GM19239 (cell line): ENCODE data around the gene RCAN3.
"Not testable (repeated sequence)": the region's sequence is repeated elsewhere in the genome, so short reads cannot be mapped to it uniquely, and the experiment has no call there.

ENCODE experiments used
- DNase-seq: peaks from one replicate; pipeline ENCODE4 v3.0.0; 2011; ENCODE audit warnings: low spot score; ENCODE audit not compliant: insufficient read length
- FAIRE-seq: peaks from 2 replicates; lab custom pipeline; 2011; peaks lifted over from hg19 to GRCh38; lab: Jason Lieb, UNC

Gene RCAN3

DNA sequence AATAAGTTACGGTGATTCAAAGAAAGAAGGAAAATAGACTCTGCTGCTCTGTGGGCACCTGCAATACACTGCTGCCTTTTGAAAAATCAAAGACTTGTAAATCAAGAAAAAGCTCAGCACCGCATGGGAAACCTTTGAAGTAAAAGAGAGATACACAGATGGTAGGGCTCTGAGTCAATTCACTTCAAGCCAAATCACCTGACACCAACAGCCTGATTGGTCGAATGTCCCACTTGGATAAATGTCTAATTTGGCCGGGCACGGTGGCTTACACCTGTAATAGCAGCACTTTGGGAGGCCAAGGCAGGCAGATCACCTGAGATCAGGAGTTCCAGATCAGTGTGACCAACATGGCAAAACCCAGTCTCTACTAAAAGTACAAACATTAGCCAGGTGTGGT, 19.2 kb upstream of the RCAN3 start:
- DNase-seq (no peak), FAIRE-seq (no peak)

DNA sequence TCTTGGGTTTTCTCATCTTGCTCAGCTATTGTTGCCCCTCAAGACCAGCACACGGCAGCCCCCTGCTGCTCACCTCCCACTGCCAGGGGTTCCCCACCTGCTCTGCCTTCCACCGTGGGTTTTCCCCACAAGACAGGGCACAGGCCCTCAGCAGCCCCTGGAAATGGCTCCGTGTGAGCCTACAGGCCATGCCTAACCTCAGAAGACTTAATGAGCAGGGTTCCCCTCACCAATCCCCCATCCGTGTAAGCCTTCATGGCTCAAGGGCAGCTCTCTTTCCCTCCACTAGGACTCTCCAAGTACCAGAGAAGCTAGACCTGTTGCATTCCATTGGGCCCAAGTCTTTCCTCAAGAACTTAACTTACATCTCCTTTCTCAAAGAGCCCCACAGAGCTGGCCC, 18.4 kb upstream of the RCAN3 start:
- no peak for DNase-seq
- FAIRE-seq: no peak

DNA sequence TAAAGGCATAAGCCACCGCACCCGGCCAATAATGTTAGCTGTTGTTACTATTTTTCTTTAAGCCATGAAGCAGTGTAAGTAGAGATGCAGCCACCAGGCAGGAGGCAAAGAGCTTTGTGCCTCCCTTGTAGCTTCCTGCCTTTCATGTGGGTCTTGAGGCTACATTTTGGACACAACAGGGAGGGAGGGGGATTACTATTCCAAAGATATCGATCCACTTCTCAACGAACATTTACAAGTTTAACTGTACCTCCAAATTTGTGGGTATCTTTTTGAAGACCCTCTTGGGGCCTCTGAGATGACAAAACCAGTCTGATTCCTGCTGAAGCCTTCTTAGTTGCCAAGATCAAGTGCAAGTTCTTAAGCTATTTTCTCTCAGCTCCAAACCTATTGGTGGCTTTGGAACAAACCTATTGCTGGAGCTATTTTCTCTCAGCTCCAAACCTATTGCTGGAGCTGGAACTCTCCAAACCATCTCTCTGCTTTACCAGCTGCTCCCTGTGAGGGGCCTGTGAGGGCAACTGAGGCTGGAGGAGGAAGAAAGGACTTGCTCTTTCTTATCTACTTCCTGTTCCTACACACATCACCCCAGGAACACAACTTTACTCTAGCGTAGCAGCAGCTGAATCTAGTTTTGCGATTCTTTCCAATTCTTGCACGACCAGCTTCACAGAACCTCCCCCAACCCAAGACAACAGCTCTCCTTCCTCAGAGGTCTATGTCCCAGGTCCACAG, 16.1 kb upstream of the RCAN3 start:
- FAIRE-seq (no peak), DNase-seq (no peak)

DNA sequence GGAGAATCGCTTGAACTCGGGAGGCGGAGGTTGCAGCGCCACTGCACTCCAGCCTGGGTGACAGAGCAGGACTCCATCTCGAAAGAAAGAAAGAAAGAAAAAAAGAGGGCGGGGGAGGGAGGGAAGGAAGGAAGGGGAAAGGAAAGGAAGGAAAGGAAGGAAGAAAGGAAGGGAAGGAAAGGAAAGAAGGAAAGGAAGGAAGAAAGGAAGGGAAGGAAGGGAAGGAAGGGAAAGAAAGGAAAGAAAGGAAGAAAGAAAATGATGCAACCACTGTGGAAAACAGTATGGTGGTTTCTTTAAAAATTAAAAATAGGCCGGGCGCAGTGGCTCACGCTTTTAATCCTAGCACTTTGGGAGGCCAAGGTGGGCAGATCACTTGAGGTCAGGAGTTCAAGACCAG, 15.2 kb upstream of the RCAN3 start:
- DNase-seq (no peak), FAIRE-seq (no peak)

DNA sequence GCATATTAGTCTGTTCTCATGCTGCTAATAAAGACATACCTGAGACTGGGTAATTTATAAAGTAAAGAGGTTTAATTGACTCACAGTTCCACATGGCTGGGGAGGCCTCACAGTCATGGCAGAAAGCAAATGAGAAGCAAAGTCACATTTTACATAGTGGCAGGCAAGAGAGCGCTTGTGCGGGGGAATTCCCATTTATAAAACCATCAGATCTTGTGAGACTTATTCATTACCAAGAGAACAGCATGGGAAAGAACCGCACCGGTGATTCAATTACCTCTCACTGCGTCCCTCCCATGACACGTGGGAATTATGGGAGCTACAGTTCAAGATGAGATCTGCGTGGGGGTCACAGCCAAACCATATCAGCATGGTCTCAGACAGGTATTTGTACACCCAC, 14.5 kb upstream of the RCAN3 start:
- DNase-seq, FAIRE-seq: not testable (repeated sequence)

DNA sequence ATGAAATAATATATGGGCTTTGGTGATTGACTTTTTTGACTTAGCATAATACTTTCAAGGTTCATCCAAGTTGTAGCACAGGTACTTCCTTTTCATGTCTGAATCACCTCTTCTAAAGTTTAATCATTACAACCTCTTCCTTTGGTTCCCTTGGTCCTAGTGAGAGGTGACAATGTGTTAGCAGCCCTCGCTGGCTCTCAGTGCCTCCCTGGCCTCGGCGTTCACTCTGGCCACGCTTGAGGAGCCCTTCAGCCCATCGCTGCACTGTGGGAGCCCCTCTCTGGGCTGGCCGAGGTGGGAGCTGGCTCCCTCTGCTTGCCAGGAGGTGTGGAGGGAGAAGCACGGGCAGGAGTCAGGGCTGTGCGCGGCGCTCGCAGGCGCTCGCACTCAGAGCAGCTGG, 13.0 kb upstream of the RCAN3 start:
- DNase-seq: no peak
- FAIRE-seq: no peak

DNA sequence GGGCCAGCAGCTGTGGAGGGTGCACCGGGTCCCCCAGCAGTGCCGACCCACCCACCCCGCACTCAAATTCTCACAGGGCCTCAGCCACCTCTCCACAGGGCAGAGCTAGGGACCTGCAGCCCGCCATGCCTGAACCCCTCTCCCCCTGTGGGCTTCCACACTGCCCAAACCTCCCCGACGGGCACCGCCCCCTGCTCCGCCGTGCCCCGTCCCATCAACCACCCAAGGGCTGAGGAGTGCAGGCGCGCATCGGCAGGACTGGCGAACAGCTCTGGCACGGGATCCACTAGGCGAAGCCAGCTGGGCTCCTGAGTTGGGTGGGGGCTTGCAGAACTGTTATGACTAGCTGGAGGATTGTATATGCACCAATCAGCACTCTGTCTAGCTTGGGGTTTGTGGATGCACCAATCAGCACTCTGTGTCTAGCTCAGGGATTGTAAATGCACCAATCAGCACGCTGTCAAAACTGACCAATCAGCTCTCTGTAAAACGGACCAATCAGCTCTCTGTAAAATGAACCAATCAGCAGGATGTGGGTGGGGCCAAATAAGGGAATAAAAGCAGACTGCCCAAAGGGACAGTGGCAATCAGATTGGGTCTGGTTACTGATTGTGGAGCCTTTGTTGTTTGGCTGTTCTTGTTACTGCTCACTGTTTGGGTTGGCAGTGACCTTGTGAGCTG, 12.4 kb upstream of the RCAN3 start:
- no peak for DNase-seq
- no peak for FAIRE-seq

DNA sequence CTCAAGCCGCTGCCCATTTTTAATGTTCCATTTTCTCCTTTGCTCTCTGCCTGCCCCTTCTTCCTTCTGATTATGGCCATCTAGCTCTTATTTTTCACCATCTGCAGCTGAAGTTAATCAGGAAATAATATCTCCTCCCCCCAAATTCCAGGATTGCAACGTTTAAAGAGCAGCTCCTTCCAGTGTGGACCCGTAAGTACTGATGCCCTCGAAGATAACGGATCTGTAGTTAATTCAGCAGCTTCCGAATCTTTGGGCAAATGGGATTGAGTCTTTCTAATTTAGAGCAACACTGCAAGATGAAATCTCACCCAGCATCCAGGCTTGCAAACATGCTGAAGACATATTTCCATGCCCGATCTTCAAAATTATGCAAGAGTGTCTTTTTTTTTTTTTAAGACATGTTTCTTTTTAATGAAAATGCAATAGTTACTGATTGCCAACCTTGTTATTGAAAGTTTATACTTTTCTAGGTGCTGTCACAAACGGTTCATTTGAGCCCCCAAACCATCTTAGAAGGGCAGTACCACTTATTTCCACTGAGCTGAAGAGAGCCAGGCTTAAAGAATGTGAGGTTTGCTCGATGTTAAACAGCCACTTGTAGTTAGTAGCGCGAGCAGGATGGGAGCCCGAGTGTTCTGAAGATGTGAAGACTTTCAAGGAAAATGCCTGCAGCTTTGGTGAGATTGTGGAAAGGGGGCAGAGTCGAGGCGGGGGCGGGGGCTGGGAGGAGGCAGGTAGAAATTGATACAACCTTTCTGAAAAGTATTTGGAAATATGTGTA, 10.9 kb upstream of the RCAN3 start:
- DNase-seq (no peak), FAIRE-seq (no peak)

DNA sequence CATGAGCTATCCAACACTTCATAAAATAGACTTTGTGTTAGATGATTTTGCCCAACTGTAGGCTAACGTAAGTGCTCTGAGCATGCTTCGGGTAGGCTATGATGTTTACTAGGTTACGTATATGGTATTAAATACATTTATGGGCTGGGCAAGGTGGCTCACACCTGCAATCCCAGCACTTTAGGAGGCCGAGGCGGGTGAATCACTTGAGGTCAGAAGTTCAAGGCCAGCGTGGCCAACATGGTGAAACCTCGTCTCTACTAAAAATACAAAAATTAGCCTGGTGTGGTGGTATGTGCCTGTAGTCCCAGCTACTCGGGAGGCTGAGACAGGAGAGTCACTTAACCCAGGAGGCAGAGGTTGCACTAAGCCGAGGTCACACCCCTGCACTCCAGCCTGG, 9.7 kb upstream of the RCAN3 start:
- FAIRE-seq, DNase-seq: not testable (repeated sequence)

DNA sequence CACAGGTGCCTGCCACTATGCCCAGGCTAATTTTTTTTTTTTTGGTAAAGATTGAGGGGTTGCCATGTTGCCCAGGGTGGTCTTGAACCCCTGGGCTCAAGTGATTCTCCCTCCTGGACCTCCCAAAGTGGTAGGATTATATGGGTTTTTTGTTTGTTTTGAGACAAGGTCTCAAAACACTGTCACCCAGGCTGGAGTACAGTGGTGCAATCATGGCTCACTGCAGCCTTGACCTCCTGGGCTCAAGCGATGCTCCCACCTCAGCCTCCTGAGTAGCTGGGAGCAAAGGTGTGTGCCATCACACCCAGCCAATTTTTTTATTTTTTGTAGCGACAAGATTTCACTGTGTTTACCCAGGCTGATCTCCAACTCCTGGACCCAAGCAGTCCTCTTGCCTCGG, 8.9 kb upstream of the RCAN3 start:
- no peak for DNase-seq

DNA sequence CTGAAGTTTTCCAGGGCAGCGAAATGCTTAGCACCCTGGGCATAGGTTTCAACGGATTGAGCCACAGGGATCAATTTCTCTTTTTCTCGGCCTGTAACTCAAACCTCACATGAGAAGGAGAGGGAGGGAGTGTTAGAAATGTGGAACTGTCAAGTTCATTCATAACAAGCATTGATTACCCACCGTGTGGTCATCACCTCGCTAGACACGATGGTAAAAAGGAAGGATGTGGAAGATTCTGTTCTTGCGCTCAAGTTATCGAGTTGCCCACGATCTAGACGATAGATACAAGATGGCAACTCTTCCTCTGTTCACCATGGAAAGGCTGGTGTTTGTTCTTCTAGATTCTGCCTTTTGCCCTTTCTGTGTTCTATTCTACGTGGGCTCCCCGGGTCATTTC, 4.0 kb upstream of the RCAN3 start:
- FAIRE-seq (no peak), DNase-seq (no peak)

More for the DNA sequence above, 8.9 kb upstream of the RCAN3 start:
- FAIRE-seq: no peak

DNA sequence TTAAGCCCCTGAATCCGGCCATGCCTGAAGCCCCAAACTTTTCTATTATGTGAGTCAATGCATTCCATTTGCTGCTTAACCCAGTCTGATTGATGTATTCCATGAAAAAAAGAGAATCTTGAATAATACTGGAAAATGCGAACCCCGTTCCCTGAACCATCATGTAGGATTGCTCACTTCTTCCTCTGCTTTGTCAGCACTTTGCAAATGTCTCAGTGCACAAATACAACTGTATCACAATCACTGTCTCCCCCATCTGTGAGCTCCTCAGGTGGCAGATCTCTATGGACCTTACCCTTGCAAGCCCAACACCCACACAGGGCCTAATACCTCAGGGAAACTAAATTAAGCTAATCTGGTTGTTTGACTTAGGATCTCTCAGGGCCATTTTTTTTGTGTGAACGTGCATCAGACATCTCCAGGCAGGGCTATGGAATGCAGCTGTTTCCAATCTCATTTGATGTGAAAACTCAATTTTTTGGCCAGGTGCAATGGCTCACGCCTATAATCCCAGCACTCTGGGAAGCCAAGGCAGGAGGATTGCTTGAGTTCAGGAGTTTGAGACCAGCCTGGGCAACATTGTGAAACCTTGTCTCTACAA, 2.1 kb upstream of the RCAN3 start:
- FAIRE-seq: no peak

DNA sequence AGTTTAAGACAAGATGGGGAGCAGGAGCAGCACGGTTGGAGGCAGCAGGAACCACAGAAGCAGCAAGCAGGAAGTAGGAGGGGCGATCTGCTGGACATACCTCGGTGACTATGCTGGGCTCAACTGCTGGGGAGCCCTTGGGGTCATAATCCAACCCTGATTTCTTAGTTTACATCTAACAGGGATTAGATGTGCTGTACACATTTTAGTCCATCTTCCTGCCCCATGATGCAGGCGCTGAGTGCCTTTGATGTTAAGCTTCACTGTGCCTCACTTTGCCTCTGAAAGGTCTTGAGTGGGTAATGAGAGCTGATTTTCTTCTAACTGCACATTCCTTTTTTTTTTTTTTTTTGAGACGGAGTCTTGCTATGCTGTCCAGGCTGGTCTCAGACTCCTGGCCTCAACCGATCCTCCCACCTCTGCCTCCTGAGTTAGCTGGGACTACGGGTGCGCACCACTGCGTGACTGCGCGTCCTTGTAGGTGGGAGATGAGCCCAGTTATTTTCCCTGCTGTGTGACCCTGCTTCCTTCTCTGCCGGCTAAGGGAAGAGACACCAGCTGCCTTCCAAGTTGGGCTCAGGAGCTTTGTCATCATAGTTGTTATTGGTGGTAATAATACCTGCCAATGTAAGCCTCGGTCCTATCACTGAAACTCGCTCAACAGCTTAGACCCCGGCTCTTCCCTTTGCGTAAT, 1.1 kb upstream of the RCAN3 start:
- DNase-seq (no peak), FAIRE-seq (no peak)

More for the DNA sequence above, 2.1 kb upstream of the RCAN3 start:
- no peak for DNase-seq

DNA sequence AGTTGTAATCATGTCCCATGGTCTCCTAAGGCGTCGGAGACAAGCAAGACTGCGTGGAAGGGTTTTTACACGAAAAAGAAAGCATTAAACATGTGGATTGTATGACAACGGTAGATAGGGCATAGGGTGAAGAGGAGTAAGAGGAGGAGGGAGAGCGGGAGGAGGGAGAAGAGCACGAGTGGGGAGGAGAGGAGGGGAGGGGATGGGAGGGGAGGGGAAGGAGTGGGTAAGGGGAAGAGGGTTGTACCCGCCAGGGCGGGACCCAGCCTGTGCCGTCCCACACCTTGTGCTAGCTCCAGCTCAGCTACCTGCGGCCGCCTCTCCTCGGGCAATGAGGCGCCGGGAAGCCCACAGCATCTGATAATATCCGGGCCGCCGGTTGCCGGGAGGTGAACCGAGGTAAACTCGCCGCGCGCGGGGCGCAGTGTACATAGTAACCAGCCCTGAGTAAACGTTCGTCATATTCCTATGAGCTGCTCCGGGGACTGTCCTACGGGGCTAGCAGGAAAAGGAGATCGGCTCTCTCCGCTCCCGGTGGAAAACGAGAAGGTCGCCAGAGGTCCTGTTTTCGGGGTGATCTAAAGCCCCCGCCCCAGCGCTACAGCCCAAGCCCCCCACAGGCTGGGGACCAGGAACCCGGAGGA, 449 bp upstream of the RCAN3 start:
- no peak for FAIRE-seq
- no peak for DNase-seq

DNA sequence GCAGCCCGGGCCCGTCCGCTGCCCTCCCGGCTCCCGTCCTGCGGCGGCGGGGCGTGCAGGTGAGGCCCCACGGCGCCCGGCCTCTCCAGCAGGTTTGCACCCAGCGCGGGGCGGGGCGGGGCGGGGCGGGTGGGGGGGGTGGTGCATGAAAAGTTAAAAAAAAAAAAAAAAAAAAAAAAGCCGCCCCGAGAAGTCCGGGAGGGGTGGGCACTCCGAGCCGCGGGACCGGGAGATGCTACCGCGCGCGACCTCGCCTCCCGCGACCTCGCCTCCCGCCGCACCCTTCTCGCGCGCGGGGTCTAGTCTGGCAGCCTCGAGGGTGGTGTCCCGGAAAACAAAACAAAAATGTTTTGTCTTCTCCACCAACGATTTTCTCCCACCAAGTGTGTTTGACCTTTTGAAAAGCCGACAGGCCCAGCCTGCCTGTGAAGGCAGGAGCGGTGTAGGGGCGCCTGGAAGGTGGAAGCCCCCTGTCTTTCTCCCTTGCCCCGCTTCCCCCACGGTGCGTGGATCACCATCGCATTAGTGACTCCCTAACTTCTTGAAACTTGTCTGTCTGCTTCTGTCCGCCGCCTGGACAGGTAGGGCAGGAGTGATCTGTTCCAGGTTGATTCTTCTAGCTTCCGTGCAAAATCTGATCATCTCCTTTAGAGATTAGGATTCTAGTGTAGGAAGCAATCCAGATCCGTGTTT, 569 bp downstream of the RCAN3 start:
- DNase-seq: no peak
- no peak for FAIRE-seq

DNA sequence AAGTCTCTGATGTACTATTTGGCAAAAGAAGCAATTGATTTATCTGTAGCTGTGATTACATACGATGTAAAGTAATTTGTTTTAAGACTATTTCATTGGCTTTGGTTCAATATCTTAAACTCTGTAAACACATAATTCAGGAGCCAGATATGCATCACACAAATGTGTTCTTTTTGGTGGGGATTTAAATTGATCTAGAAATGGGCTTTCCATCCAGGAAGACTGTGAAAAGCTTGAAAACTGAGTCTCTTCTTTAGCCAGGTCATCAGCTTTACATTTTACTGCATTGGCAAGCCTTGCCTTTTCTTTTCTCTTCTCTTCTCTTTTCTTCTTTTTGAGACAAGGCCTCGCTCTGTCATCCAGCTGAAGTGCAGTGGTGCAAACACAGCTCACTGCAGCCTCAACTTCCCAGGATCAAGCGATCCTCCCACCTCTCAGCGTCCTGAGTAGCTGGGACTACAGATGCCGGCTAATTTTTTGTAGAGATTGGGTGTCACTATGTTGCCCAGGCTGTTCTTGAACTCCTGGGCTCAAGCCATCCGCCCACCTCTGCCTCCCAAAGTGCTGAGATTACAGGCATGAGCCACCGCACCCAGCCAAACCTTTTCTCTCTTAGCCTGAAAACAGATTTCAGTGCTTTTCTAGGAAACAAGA, 1.4 kb downstream of the RCAN3 start:
- FAIRE-seq (no peak), DNase-seq (no peak)

DNA sequence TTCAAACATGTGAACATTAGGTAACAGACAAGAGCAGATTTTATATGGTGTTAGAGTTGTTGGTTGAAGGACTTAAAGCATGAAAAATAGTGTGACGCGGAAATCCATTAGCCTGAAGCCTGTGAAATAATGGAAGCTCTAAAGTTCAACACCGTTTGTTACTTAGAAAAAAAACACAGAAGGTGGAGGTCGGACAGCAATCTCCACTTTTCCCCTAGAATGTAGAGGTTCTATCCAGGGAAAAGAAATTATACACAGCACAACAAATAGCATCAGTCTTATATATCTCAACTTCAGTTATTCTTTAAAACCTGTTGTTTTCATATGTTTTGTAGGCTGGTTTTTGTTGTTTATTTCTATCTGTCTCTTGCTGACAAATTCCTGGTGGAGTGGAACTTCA, 1.9 kb downstream of the RCAN3 start:
- DNase-seq (no peak), FAIRE-seq (no peak)

DNA sequence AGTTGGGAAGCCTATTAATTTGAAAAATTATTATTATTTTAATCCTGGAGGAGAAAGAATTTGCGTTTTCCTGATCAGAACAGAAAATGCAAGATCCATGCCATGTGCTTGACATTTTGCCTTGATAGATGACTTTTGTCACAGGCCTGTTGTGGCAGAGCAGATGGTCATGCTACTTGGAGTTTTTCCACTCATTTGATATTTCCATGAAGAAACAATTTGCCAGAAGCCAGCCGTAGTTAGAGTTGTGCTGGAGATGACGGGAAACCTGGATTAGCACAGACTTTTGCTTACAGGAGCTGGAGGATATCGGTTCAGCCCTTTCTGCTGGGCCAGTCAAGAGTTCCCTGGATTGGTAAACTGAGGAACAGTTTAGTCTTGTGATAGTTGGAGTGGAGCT, 3.2 kb downstream of the RCAN3 start:
- DNase-seq: no peak

More for the DNA sequence above, 3.2 kb downstream of the RCAN3 start:
- FAIRE-seq: no peak
